HTR-8/SVneo (cell line): ENCODE results near the gene NEK2.
"Not testable (repeated sequence)": the region's sequence is repeated elsewhere in the genome, so short reads cannot be mapped to it uniquely, and the experiment has no call there.

Experiments
- DNase-seq: peaks from one replicate; pipeline ENCODE4 v3.0.0; 2011; ENCODE audit warnings: low spot score, mixed read lengths; ENCODE audit not compliant: insufficient read length
- FAIRE-seq: peaks from 2 replicates; lab custom pipeline; 2011; peaks lifted over from hg19 to GRCh38; lab: Jason Lieb, UNC

The NEK2 gene

DNA sequence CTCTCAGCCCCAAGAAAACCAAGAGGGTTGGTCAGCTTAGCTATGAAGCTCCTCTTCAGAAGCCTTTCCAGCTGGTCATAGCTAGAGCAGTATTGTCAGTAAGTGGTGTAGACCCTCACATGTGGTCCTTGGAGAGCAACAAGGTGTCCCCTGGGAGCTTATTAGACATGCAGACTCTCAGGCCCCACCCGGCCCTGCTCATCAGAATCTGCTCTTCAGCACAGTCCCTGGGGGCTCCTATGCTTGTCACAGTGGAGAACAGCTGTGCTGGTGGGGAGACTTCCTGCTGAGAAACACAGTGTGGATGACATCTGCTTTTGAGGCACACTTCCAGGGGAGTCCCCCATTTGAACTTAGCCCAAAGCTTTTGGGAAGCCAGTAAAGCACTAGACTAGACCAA, 21.9 kb upstream of the NEK2 start:
- FAIRE-seq: no peak

GRCh38 chr1:211695135-211695816, 19.9 kb upstream of the NEK2 start:
- FAIRE-seq (no peak), DNase-seq (no peak)

More for the DNA sequence above, 21.9 kb upstream of the NEK2 start:
- no peak for DNase-seq

GRCh38 chr1:211693911-211694310, 18.5 kb upstream of the NEK2 start:
- FAIRE-seq: not testable (repeated sequence)

DNA sequence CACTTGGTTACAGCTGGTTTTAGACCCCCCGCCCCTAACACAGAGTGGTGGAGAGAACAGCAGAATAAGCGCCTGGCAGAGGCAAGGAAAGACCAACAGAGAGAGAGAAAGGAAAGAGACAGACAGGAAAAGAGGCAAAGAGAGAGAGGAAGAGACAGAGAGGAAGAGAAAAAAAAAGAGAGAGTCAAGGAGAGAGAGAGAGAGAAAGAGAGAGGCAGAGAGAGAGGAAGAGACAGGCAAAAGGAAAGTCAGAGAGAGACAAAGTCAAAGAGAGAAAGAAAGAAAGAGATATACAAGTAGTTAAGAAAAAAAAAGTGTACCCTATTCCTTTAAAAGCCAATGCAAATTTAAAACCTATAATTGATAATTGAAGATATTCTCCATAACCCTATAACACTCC, 13.0 kb upstream of the NEK2 start:
- FAIRE-seq: no peak
- no peak for DNase-seq

More at GRCh38 chr1:211693911-211694310, 18.5 kb upstream of the NEK2 start:
- not testable (repeated sequence) for DNase-seq

DNA sequence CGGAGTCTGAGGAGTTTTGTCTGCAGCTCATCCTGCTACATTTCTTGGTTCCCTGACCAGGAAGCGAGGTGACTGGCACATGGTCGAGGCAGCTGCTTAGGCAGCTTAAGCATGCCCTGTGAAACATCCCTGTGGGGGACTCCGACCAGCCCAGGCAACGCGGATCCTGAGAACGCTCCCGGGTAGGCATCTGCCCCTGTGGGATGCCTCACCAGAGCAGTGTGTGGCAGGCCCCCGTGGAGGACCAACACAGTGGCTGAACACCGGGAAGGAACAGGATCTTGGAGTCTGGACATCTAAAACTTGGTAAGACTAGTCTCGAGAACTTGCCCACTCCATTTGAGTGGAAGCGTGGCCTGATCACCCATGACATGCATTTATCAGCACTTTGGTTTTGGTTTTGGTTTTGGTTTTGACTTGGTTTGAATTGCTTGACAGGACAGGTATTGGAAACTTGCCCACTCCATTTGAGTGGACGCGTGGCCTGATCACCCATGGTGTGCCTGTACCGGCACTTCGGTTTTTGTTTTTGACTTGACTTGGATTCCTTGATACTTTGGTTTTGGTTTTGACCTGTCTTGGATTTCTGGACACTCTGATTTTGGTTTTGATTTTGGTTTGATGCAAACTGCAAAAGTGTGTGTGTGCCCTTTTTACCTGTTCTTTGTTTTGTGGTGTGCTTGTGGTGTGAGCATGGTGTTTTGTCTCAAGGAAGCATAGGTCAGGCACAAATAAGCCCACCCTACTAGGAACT, 12.2 kb upstream of the NEK2 start:
- DNase-seq (no peak), FAIRE-seq (no peak)

GRCh38 chr1:211685823-211686222, 10.4 kb upstream of the NEK2 start:
- DNase-seq (no peak), FAIRE-seq (no peak)

DNA sequence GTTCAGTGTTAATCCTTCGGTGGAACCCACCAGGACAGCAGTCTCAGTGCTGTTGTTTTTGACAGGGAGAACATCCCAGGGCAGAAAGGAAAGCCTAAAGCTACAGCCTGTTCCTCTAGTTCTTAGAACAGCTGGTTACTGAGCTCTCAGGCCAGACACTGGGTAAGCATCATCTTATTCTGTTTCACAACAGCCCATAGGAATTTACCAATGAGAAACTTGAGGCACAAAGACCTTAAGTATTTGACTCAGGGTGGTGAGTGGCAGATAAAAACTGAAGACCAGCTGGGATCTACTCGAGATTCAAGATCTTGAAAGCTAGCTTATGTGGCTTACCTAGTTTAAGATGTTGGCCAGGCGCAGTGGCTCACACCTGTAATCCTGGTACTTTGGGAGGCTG, 9.4 kb upstream of the NEK2 start:
- DNase-seq (no peak), FAIRE-seq (no peak)

GRCh38 chr1:211684331-211684730, 8.9 kb upstream of the NEK2 start:
- DNase-seq: no peak
- FAIRE-seq: no peak

DNA sequence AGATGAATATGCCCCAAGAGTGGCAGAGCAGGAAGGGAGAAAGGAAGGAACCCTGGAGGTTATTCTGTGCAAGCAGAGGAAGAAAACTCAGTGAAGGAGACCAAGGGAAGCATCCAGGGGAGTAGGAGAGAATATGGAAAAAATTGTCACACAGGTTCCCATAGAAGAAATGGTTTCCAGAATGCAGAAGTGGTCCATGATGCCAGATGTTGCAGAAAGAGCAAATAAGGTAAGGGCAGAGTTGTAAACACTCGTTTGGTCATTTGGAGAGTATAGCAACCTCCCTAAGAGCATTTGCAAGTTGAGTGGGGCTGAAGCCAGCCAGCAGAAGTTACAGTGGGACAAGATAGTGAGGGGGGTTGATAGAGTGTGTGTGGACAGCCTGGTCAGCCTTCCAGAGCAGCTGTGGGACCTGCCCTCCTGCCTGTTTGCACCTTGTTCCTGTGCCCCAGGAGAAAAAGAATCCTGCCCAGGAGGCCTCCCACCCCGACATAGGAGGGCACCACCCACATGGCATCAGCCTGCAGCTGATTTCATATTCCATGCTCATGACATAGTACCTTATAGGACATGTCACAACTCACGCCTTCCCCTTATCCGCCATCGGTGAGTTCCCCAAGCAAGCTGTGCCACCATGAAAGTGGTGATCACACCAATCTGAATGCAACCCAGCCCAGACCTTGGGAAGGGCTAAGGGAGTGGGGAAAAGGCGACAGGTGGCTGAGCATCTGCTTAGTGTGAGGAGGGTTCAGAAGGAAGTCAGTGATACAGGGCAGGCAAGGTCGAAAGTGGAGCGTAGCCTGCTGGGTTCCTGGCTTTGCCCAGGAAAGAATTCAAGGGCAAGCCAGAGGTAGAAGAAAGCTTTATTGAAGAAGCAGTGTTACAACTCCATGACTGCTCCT, 8.2 kb upstream of the NEK2 start:
- FAIRE-seq: no peak
- DNase-seq: no peak

GRCh38 chr1:211682186-211682585, 6.8 kb upstream of the NEK2 start:
- DNase-seq, FAIRE-seq: not testable (repeated sequence)

GRCh38 chr1:211680752-211681327, 5.4 kb upstream of the NEK2 start:
- FAIRE-seq (no peak), DNase-seq (peak; percentile 87)

GRCh38 chr1:211677659-211678058, 2.2 kb upstream of the NEK2 start:
- no peak for FAIRE-seq

DNA sequence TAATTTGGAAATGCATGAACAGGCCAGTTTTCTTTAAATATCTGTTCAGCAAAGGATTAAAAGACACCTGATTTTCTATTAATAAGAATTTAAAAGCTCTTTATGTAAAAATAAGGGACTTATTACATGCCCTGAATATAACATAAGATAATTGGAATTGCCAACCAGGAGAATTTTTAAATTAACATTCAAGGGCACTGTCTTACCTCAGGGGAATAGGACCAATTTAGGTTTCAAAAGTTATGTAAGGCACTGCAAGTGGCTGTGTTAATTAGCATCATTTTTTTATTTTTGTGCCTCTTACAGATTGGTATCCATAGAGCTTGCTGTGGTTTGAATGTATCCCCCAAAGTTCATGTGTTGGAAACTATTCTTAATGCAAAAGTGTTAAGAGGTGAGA, 1.3 kb upstream of the NEK2 start:
- no peak for FAIRE-seq

More at GRCh38 chr1:211677659-211678058, 2.2 kb upstream of the NEK2 start:
- no peak for DNase-seq

GRCh38 chr1:211676106-211676583, 724 bp upstream of the NEK2 start:
- FAIRE-seq (no peak), DNase-seq (no peak)

More for the DNA sequence above, 1.3 kb upstream of the NEK2 start:
- no peak for DNase-seq

GRCh38 chr1:211667065-211667617, 8.3 kb downstream of the NEK2 start:
- DNase-seq: no peak
- FAIRE-seq: no peak

DNA sequence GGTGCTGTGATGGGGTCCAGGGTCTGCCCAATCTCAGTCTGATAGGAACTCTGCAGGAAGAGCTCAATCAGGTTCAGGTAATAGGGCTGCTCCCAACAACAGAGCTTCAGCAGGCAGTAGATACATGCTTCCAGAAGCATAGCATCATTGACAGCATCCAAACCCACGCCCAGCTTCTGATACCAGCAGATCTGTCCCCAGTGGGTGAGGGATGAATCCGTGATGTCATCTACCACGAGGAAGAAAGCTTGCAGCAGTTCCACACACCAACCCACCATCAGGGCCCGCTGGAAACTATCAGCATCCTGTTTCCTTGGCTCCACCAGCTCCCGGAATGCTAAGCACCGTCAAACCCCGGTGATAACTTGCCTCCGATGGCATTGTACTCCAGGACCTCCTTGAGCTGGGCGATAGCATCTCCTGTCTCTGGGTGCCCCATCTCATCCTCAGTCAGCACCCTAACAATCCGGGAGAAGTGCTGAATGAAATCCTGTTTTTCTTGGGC, 14.7 kb downstream of the NEK2 start:
- DNase-seq (no peak), FAIRE-seq (no peak)

- FAIRE-seq (no peak), DNase-seq (no peak)
These were observed 18.7 kb downstream of the NEK2 start for GRCh38 chr1:211656728-211657127.

DNA sequence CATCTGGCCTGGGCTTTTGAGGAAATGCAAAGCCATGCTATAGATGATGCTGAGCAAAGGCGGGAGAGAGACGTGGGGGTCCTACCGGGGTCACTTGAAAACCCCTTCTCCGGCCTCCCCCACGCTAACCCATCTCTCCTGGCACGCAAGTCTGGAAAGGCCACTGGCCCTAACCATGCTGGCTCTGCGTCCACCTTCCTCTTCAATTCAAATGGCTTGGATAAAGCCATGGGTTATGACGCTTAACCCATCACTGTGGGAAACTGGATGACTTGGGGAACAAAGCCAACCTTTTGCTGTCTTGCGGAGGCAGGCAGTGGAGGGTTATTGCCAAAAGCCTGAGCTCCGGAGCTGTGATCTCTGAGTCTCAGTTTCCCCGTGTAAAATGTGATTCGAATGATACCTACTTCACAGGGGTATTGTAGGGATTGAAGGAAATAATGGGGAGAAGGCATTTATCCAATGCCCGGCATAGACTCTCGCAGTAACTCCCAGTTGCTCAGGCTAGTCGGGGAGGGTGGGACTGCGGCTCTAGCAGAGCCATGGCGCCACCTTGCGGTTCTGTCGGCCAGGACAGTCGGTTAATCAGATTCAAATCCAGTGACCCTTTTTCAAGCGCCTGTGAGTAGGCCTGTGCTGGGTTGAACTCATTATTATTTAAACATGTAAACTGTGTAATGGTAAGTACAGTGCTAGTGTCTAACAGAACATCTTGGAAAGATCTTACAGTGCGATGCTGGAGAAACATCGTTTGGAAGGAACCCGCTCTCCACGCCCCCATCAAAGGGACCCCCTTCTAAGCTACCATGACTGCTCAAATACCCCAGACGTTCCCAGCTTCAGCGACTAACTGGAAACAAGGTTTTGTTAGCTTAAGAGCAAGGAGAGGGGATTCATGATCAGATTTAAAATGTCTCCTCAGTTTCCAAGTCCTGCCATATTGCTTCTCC, 20.3 kb downstream of the NEK2 start:
- DNase-seq (peak; percentile 88), FAIRE-seq (peak; percentile 36)
